Suppressor macrophage (primary cell): ENCODE results near the gene XPO5.
"Not testable (repeated sequence)": the region's sequence is repeated elsewhere in the genome, so short reads cannot be mapped to it uniquely, and the experiment has no call there.

Experiments used
- DNase-seq, 4 experiments: peaks; one replicate each; pipeline ENCODE4 v3.0.0-alpha.2; 2020 to 2022

Gene XPO5

DNA sequence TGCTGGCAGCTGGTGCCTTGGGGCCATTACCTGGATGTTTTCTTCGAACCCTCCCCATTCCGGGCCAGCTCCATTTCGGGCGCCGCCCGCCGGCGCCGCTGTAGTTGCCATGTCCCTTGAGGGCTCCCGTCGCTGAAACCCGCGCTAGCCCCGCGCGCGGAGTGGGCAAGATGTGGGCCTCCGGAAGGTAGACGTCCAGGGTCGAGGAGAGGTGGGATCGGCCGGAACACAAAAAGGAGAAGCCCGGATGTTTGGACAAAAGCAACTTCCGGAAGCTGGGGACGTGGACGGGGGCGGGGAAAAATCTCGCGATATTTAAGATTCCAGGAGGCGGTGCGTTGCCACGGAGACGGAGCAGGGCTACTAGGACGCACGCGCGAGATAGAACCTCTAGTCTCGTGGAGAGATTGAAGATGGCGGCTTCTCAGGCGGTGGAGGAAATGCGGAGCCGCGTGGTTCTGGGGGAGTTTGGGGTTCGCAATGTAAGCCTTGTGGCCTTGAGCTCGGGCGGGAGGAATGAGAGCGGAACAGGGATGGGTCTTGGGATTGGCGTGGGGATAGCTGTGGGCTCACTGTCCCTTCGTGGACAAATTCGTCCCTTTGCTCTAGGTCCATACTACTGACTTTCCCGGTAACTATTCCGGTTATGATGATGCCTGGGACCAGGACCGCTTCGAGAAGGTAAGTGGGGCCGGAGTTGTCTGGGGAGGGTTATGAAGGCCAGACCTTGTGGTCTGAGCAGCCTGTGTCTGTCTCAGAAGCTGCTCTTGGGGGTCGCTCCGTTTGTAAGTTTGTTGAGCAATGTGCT, 58.9 kb downstream of the XPO5 start, which contains the start of the genes POLR1C and YIPF3:
POLR1C (plus strand) TSS at position 393 of the 808 bp plus-strand sequence; CDS start at position 414, 21 bp downstream.
YIPF3 (minus strand) TSS at position 230 of the 808 bp plus-strand sequence; CDS start at position 111, 119 bp downstream.
- peak; percentile 98 to 100 (median 99) for DNase-seq

- DNase-seq = no peak
These were observed 59.5 kb downstream of the XPO5 start for GRCh38 chr6:43516367-43516696.

DNA sequence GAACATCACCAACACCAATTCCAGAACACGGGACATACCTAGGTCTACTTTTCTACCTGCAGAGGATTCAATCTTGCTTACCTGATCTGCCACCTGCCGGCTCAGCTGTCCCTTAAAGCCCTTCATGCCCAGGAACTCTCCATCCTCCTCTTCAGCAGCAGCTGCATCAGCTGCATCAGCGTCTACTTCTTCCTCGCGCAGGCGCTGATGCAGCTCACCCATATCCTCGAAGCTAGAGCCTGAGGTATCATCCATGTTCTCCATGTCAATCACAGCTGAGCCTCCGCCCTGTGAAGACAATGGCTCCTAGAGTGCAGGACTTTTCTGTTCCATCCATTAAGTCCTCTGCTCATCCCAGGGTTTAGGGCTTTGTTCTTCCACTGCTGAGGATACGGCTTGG, 60.0 kb downstream of the XPO5 start:
- no peak for DNase-seq

DNA sequence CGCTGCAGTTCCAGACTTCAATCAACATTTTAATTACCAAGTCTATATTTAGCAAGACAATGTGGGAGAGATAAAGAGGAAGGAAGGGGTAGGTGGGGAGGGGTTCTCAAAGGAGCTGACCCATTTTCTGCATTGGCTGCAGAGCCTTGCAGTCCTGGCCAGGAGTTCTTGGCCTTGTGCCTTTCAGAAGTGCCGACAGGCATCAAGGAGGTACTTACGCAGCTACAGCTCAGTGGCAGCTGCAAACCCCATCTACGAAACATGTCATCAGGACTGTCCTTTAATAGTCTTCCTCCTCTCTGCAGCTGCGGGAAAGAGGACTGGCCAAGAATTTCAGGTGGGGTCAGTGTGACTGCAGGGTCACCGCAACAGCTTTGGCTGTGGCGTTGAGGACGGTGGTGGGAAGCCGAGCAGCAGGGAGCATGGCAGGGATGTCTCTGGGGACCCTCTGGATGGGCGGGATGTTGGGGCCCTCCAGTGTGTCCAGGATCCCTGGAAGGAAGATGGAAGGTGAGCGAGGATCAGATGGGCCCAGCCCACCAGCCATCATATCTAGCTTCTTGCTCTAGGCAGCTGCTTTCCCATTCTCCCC, 63.9 kb downstream of the XPO5 start:
- DNase-seq = no peak

DNA sequence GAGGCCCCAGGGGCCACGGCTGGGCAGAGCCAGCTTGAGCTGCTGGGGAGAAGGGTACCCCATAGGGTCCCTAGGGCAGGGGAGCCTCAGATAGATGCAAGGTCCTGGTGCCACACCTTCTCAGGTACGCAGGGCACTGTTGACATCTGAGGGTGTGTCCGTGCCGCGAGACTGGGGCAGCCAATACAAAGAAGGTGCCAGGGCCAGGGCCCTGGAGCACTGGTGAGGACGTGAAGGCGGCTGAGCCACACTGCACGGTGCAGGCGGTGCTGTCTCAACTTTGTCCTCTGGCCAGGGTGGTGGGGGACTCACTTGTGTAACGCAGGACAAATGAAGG, 65.0 kb downstream of the XPO5 start:
- DNase-seq = no peak

DNA sequence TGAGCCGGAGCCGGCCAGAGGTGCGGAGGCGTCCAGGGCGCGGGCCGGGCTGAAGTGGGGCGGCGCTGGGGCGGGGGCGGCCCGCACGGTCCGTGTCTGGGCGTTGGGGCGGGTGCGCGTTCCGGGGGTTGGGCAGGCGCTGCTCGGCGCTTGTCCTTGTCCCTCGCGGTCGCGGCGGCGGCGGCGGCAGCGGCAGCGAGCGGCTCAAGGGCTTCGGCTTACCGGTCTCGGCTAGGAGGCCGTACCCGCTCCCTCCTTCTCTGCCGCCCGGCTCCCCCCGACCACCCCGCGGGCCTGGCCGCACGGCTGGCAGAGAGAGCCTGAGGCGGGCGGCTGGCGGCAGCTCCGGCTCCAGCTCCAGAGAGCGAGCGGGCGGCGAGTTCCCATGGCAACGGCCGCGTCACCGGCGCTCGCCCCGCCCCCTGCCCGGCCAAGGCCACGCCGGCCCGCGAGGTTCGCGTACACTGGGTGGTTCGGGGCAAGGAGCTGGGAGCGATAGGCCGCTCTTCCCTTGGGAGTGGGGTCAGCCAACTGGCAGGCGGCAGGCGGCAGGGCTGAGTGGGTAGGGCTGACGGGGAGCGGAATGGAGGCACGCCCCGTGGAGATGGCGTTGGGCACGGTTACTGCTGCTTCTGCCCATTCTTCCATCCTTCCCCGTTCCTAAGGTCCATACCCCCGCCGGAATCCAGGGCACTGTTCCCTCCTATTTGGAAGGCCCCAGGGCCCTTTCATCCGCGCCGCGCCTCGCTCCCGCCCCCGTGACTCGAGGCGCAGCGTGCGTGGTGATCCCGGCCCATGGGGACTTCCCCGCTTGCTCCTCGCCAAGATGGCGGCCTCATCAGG, 65.6 kb downstream of the XPO5 start, which contains the start of gene LRRC73:
LRRC73 (minus strand) TSS at position 363 of the 843 bp plus-strand sequence. CDS start 561 bp downstream, outside the sequence.
- DNase-seq = peak; percentile 85 to 94 (median 90)

DNA sequence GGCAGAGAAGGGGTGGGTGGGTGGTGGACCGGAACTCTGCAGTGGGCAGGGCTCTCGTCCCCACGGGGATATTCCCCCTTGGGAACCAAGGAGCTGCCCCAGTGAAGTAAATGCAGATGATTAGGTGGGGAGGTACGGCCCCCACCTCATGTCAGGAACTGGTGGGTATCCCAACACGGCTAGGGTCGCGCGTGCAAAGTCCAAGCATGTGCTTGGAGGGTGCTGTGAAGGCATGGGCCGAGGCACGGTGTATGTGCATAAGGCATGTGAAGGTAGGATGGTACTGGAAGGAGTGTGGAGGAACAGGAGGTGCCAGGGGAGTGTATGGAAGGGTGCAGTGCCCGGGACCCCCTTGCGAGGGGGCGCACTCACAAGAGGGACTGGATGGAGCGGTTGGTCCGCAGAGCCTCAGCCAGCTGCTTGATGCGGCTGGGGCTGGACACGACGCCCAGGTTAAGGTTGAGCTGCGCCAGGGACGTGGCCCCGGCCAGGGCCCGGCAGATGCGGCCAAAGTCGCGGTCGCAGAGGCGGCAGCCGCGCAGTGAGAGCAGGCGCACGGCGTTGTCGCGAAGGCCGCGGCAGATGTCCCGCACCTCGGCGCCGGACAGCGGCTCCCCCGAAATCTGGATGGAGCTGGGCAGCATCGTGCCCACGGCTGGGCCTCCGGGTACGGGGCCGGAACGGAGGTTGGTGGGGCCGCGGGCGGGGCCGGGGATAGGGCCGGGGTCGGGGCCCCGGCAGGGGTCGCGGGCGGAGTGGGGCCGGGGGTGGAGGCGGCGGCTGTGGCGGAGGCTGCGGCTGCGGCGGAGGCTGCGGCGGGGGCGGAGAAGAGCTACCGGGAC, 66.5 kb downstream of the XPO5 start:
- peak in 3 of 4 experiments; percentile 13 to 38 (median 19) for DNase-seq

DNA sequence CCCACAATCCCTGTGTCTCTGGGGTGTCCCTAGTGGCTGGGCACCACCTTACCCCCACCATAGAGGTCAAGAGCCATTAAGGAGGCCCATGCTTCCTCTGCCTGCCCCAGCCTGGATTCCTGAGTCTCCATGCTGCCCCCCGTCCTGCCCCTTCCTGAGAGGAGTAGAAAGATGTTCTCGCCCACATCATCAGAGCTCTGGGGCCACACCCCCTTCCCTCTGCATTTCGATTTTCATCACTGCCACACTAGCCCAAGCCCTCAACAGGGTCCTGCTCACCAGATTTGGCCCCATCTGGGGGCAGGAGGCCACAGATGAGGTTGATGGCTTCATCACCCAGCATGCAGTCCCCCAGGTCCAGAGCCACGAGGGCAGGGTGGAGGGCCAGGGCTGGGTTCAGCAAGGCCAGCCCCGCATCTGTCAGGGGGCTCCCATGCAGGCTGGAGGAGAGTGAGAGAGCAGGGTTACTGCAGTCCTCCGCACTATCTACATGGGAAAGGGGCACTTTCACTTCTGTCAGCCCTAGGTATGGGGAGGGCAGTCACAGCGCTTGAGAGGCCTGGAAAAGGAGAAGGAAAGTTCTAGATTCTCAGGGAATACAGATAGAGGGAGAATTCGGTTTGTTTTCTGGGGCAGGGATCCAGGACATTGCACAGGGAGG, 67.2 kb downstream of the XPO5 start:
- no peak for DNase-seq

GRCh38 chr6:43506667-43507471, 69.0 kb downstream of the XPO5 start:
- peak; percentile 85 to 94 (median 88) for DNase-seq

- no peak for DNase-seq
These were observed 69.7 kb downstream of the XPO5 start for GRCh38 chr6:43506171-43506570.

DNA sequence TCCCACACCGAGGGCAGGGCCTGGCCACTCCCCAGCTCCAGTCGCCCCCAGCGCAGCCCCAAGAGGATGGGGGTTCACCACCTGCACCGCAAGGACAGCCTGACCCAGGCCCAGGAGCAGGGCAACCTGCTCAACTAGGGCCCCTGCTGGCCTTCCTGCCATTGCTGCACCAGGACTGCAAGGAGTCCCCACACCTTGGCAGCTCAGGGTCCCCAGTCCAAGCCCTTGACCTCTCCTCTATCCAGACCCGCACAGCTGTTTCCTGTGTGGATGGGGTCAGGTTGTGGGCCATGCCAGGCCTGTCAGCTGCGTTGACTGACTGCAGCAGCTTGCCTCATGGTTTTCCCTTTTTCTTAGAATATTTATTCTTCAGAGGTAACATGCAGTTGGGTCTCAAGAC, 70.1 kb downstream of the XPO5 start:
- no peak for DNase-seq

DNA sequence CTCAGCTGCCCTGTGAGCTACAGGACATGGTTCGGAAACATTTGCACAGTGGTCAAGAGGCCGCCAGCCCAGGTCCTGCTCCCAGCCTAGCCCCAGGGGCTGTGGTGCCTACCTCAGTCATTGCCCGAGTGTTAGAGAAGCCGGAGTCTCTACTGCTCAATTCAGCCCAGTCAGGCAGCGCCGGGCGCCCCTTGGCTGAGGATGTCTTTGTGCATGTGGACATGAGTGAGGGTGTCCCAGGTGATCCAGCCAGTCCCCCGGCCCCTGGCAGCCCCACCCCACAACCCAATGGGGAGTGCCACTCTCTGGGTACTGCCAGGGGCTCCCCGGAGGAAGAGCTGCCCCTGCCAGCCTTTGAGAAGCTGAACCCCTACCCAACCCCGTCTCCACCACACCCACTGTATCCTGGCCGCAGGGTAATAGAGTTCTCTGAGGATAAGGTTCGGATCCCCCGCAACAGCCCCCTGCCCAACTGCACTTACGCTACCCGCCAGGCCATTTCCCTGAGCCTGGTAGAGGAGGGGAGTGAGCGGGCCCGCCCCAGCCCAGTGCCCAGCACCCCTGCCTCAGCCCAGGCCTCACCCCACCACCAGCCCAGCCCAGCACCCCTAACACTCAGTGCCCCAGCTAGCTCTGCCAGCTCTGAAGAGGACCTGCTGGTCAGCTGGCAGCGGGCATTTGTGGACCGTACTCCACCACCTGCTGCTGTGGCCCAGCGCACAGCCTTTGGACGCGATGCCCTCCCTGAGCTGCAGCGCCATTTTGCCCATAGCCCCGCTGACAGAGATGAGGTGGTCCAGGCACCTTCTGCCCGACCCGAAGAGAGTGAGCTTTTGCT, 70.9 kb downstream of the XPO5 start:
- no peak for DNase-seq

- no peak for DNase-seq
These were observed 72.4 kb downstream of the XPO5 start for GRCh38 chr6:43503443-43503842.

- DNase-seq = no peak
These were observed 73.2 kb downstream of the XPO5 start for GRCh38 chr6:43502666-43503065.

GRCh38 chr6:43500921-43501320, 74.9 kb downstream of the XPO5 start:
- no peak for DNase-seq

DNA sequence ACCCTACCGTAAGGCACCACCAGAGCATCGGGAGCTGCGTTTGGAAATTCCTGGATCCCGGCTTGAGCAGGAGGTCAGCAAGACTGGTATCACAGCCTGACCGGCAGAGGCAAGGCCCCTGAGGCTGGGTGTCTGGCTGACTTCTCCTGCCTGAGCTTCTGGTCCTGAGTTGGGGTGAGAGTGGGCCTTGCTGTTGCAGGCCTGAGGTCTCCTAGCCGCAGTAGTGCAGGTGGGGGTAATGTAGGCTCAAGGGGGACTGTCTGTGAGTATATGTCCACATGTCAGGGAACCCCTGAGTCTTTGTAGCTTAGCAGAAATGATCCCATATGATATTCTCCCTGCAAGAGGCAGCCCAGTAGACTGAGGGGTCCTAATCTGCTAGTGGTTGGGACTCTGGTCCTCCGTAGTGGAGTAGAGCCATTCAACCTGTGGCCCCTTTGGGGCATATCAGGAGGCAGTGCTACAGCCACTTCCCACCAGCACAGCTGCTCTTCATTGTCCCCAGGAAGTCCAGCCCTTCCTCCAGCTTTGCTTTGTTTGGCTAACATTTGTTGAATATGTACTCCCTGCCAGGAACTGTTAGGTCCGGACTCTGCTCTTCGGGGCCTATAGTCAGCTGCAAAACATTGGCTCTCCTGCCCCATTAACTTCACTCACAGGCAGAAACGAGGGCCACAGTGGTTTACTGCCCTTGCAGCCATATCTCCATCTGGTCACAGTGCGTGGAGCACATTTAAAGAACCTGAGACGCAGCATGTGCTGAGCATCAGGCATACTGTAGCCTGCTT, 76.6 kb downstream of the XPO5 start:
- DNase-seq = no peak

DNA sequence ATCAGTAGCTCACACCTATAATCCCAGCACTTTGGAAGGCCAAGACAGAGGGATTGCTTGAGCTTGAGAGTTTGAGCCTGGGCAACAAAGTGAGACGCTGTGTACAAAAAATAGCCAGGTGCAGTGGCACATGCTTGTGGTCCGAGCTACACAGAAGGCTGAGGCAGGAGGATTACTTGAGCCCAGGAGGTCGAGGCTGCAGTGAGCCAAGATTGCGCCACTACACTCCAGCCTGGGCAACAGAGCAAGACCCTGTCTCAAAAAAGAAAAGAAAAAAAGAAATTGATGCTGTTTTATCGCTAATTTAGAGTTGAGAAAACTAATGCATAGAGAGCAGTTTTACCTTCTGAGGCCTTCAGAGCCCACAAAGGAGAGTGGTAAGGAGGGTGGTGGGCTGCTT, 77.5 kb downstream of the XPO5 start:
- DNase-seq = not testable (repeated sequence)

- DNase-seq = no peak
These were observed 78.1 kb downstream of the XPO5 start for GRCh38 chr6:43497689-43498088.

DNA sequence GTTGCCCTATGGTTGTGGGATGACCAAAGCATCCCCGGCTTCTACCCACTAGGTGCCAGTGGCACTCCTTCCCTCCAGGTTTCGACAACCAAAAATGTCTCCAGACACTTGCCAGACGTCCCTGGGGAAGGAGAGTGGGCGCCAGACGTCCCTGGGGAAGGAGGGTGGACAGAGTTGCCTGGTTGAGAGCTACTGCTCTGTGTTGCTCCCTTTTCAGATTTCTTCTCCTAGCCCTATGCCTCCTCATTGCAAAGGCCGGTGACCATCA, 78.8 kb downstream of the XPO5 start:
- no peak for DNase-seq
